K562 (cell line): ENCODE results near the gene IL10RB.

Experiments used
- CREB1 ChIP-seq, 2 experiments: sonication (generic) in 1 of 2; formaldehyde crosslinking in 1 of 2; IDR thresholded peaks; 2 replicates each; pipeline versions ENCODE4 v1.6.1 to v1.8.0; 2012 to 2022; ENCODE audit warnings: inconsistent platforms in 1 of 2, mild to moderate bottlenecking in 1 of 2, missing genetic modification reagents in 1 of 2, moderate library complexity in 1 of 2
- CREB3 ChIP-seq: fragments of 450-650 bp; conservative IDR thresholded peaks from 2 replicates; pipeline ENCODE4 v1.6.1; 2016; ENCODE audit warnings: missing genetic modification characterization, low read depth, mild to moderate bottlenecking, missing compliant biosample characterization, moderate library complexity
- ETV1 ChIP-seq: fragments of 450-650 bp; conservative IDR thresholded peaks from 2 replicates; pipeline ENCODE4 v1.6.1; 2016; ENCODE audit warnings: missing genetic modification characterization, control low read depth, low read depth, missing compliant biosample characterization
- EZH2 ChIP-seq: IDR thresholded peaks from 2 replicates; pipeline ENCODE4 v1.6.1; 2012; ENCODE audit warnings: low read depth, mild to moderate bottlenecking, inconsistent platforms, low read length, borderline replicate concordance
- FIP1L1 ChIP-seq: fragments of 200-400 bp; formaldehyde crosslinking; IDR thresholded peaks from 2 replicates; pipeline ENCODE4 v1.6.1; 2018; ENCODE audit warnings: mild to moderate bottlenecking, low read depth, low read length; ENCODE audit not compliant: poor library complexity, severe bottlenecking
- FOXM1 ChIP-seq, 2 experiments: fragments of 450-650 bp in 1 of 2; sonication (generic) in 1 of 2; formaldehyde crosslinking in 1 of 2; IDR thresholded peaks; 2 replicates each; pipeline versions ENCODE4 v1.6.1 to v1.9.0; 2017 to 2022; ENCODE audit warnings: low read depth in 2 of 2, mild to moderate bottlenecking in 2 of 2, missing genetic modification reagents in 1 of 2, moderate library complexity in 1 of 2
- GTF2F1 ChIP-seq: IDR thresholded peaks from 2 replicates; pipeline ENCODE4 v1.6.1; 2011; ENCODE audit warnings: low read depth, low read length, improper control_type of control experiment
- MAFK ChIP-seq: IDR thresholded peaks from 2 replicates; pipeline ENCODE4 v1.6.1; 2011; ENCODE audit warnings: low read length, improper control_type of control experiment
- MTA3 ChIP-seq: fragments of 450-650 bp; formaldehyde crosslinking; IDR thresholded peaks from 2 replicates; pipeline ENCODE4 v1.6.1; 2017; ENCODE audit warnings: mild to moderate bottlenecking, borderline replicate concordance
- NFRKB ChIP-seq: fragments of 450-650 bp; IDR thresholded peaks from 2 replicates; pipeline ENCODE4 v1.6.1; 2016; ENCODE audit warnings: low read depth
- POLR2AphosphoS5 ChIP-seq: IDR thresholded peaks from 2 replicates; pipeline ENCODE4 v1.6.1; 2011; ENCODE audit warnings: mild to moderate bottlenecking, low read depth, low read length, moderate library complexity; ENCODE audit not compliant: control insufficient read depth, insufficient read depth
- SNAPC5 ChIP-seq: fragments of 250-450 bp; sonication (Bioruptor Pico); IDR thresholded peaks from 2 replicates; pipeline ENCODE4 v1.8.0; 2021; ENCODE audit warnings: moderate library complexity, mild to moderate bottlenecking, inconsistent platforms
- TCF7 ChIP-seq: sonication (generic); IDR thresholded peaks from 2 replicates; pipeline ENCODE4 v1.6.1; 2016; ENCODE audit warnings: antibody characterized with exemption, borderline replicate concordance
- YY1 ChIP-seq, 3 experiments: IDR thresholded peaks; 2 replicates each; pipeline ENCODE4 v1.6.1; 2011; ENCODE audit warnings: low read length in 2 of 3, mild to moderate bottlenecking in 2 of 3, moderate library complexity in 2 of 3, borderline replicate concordance in 1 of 3, control low read depth in 1 of 3, low read depth in 1 of 3; ENCODE audit not compliant: insufficient read depth in 3 of 3, insufficient replicate concordance in 2 of 3, control insufficient read depth in 1 of 3, insufficient read length in 1 of 3; ENCODE audit errors: extremely low read depth in 1 of 3

- TF ChIP-seq MAFK (no peak), FIP1L1 (no peak), TCF7 (no peak), CREB1 (IDR thresholded peaks at IDR 0.05) (no peak), CREB1 (CRISPR knock-in tag; IDR thresholded peaks at IDR 0.05) (no peak), GTF2F1 (no peak), MTA3 (no peak), FOXM1 (IDR thresholded peaks at IDR 0.05; ENCODE audit: low read depth) (no peak), FOXM1 (CRISPR knock-in tag; IDR thresholded peaks at IDR 0.05; ENCODE audit: low read depth) (no peak), EZH2 (no peak), NFRKB (no peak), SNAPC5 (CRISPR knock-in tag) (no peak), CREB3 (tag) (no peak), ETV1 (no peak), YY1 (IDR thresholded peaks at IDR 0.05; ENCODE audit: borderline replicate concordance in 1 of 3, control insufficient read depth in 1 of 3, extremely low read depth in 1 of 3, insufficient read depth in 3 of 3, insufficient read length in 1 of 3, insufficient replicate concordance in 2 of 3, low read depth in 1 of 3, low read length in 2 of 3) (no peak), POLR2AphosphoS5 (no peak)
Observed at GRCh38 chr21:33236766-33237165, 29.4 kb upstream of the IL10RB start.
